ENCODE data around the gene GIGYF2. TPM values are rescaled to one million over a fixed set of nuclear protein-coding genes. Genes with fewer than 3 reads are reported as not detected.

GIGYF2 gene
- total RNA-seq, 1 experiment from 2014 or later: 68.3 TPM

- in situ Hi-C loops (cut with HindIII; ENCODE audit: low pct_unique_long_range_greater_than_20kb, low sequenced_read_pairs) (no loop called here), intact Hi-C loops (cut with micrococcal nuclease; ENCODE audit: unreplicated experiment) (no loop called here)
- BruUV-seq (replicated peaks): no TSS peak
- H3K4me3 ChIP-seq (ENCODE audit: low read depth in 2 of 2, low read length in 2 of 2): no peak overlapping the region
- H3K36me3 ChIP-seq (ENCODE audit: control insufficient read depth, insufficient read depth, low read length): no peaks in the 10 kb centered on the region
- DNase-seq (ENCODE audit: low read depth, low spot score) (no peak), ATAC-seq (no peak)
- no peaks in the 10 kb centered on the region for H3K27me3 ChIP-seq (ENCODE audit: control insufficient read depth, insufficient read depth, low read length)
- H3K9me3 ChIP-seq (ENCODE audit: control insufficient read depth, insufficient read depth, low read depth, low read length): no peaks in the 10 kb centered on the region
- TF ChIP-seq TCF7L2 (IDR thresholded peaks at IDR 0.05; ENCODE audit: low read depth, low read length) (no peak), SIN3A (IDR thresholded peaks at IDR 0.05; ENCODE audit: borderline replicate concordance, insufficient read depth, low read depth, low read length) (no peak), POLR2AphosphoS5 (IDR thresholded peaks at IDR 0.05; ENCODE audit: low read depth, low read length) (no peak), CTCF (IDR thresholded peaks at IDR 0.05) (no peak), REST (IDR thresholded peaks at IDR 0.05; ENCODE audit: insufficient read depth in 1 of 2, low read depth in 2 of 2, low read length in 1 of 2) (no peak)
- H3K4me1 ChIP-seq (ENCODE audit: control insufficient read depth, insufficient read depth, low read length): peaks cover 19% of the 10 kb centered on the region
- POLR2A ChIA-PET: no interaction called here
- H3K27ac ChIP-seq (ENCODE audit: low read length): no peak overlapping the region
- CTCF ChIA-PET: no interaction called here
Measured at GRCh38 chr2:232653441-232653840, 43.7 kb upstream of the GIGYF2 start.

- H3K27me3 ChIP-seq (ENCODE audit: control insufficient read depth, insufficient read depth, low read length): no peaks in the 10 kb centered on the region
- no peak for TF ChIP-seq CTCF (IDR thresholded peaks at IDR 0.05)
- TF ChIP-seq POLR2AphosphoS5 (IDR thresholded peaks at IDR 0.05; ENCODE audit: low read depth, low read length): no peak
- TF ChIP-seq REST (IDR thresholded peaks at IDR 0.05; ENCODE audit: insufficient read depth in 1 of 2, low read depth in 2 of 2, low read length in 1 of 2): no peak
- TF ChIP-seq SIN3A (IDR thresholded peaks at IDR 0.05; ENCODE audit: borderline replicate concordance, insufficient read depth, low read depth, low read length): no peak
- TF ChIP-seq TCF7L2 (IDR thresholded peaks at IDR 0.05; ENCODE audit: low read depth, low read length): no peak
- BruUV-seq (replicated peaks): no TSS peak
- no peak overlapping the region for H3K4me3 ChIP-seq (ENCODE audit: low read depth in 2 of 2, low read length in 2 of 2)
- ATAC-seq (peak; percentile 20; the same call in 1 of the 2 replicates), DNase-seq (ENCODE audit: low read depth, low spot score) (no peak)
- intact Hi-C loops (cut with micrococcal nuclease; ENCODE audit: unreplicated experiment): no loop called here
- ChIA-PET POLR2A (interaction anchor here (0.6 kb wide), 1 partner anchor 20 kb away, joined by 3 read pairs; no protein-coding TSS in a partner anchor), CTCF (interaction anchor here (0.6 to 0.7 kb wide), 2 partner anchors 9 to 330 kb away, joined by 3 to 7 read pairs; no protein-coding TSS in a partner anchor)
- H3K27ac ChIP-seq (ENCODE audit: low read length): peak overlapping the region; percentile 42; the same call in 1 of the 2 replicates
- peaks cover 32% of the 10 kb centered on the region for H3K4me1 ChIP-seq (ENCODE audit: control insufficient read depth, insufficient read depth, low read length)
- no peaks in the 10 kb centered on the region for H3K36me3 ChIP-seq (ENCODE audit: control insufficient read depth, insufficient read depth, low read length)
- in situ Hi-C loops (cut with HindIII; ENCODE audit: low pct_unique_long_range_greater_than_20kb, low sequenced_read_pairs): no loop called here
- H3K9me3 ChIP-seq (ENCODE audit: control insufficient read depth, insufficient read depth, low read depth, low read length): no peaks in the 10 kb centered on the region
Measured at GRCh38 chr2:232655392-232655791, 41.7 kb upstream of the GIGYF2 start.
